NCI-H526 treated with DMSO at 0.1 percent for 48 hours (cell line): Measurements from ENCODE around the gene ERRFI1.
"Not testable (repeated sequence)": the region's sequence is repeated elsewhere in the genome, so short reads cannot be mapped to it uniquely, and the experiment has no call there.

ENCODE experiments used
- DNase-seq: peaks from one replicate; lab custom pipeline; 2025; lab: John Stamatoyannopoulos, UW

The ERRFI1 gene

GRCh38 chr1:8026153-8026975 lies at the start of gene ERRFI1:
Gene ERRFI1 (minus strand): TSS chr1:8026309. CDS start chr1:8015619, 10,690 bp downstream.
- DNase-seq = peak; percentile 76

GRCh38 chr1:8075511-8076051 lies 49.5 kb upstream of the ERRFI1 start:
- no peak for DNase-seq

- no peak for DNase-seq
Measured at GRCh38 chr1:8073112-8073855, 47.2 kb upstream of the ERRFI1 start.

GRCh38 chr1:8070381-8070811 lies 44.3 kb upstream of the ERRFI1 start:
- DNase-seq = peak; percentile 31

- DNase-seq = not testable (repeated sequence)
Measured at GRCh38 chr1:8069614-8070320, 43.7 kb upstream of the ERRFI1 start.

- DNase-seq = no peak
Measured at GRCh38 chr1:8065369-8065768, 39.3 kb upstream of the ERRFI1 start.

- no peak for DNase-seq
Measured at GRCh38 chr1:8063298-8064036, 37.4 kb upstream of the ERRFI1 start.

- no peak for DNase-seq
Measured at GRCh38 chr1:8062861-8063260, 36.8 kb upstream of the ERRFI1 start.

GRCh38 chr1:8061673-8062386 lies 35.7 kb upstream of the ERRFI1 start:
- no peak for DNase-seq

- DNase-seq = no peak
Measured at GRCh38 chr1:8061210-8061609, 35.1 kb upstream of the ERRFI1 start.

- no peak for DNase-seq
Measured at GRCh38 chr1:8059161-8059622, 33.1 kb upstream of the ERRFI1 start.

GRCh38 chr1:8057779-8058178 lies 31.7 kb upstream of the ERRFI1 start:
- DNase-seq = not testable (repeated sequence)

GRCh38 chr1:8055973-8056372 lies 29.9 kb upstream of the ERRFI1 start:
- DNase-seq = no peak

- DNase-seq = no peak
Measured at GRCh38 chr1:8053878-8054567, 27.9 kb upstream of the ERRFI1 start.

- DNase-seq = no peak
Measured at GRCh38 chr1:8051650-8052049, 25.5 kb upstream of the ERRFI1 start.

GRCh38 chr1:8049229-8049628 lies 23.1 kb upstream of the ERRFI1 start:
- not testable (repeated sequence) for DNase-seq

- DNase-seq = no peak
Measured at GRCh38 chr1:8047686-8048445, 21.8 kb upstream of the ERRFI1 start.

- DNase-seq = no peak
Measured at GRCh38 chr1:8047112-8047511, 21.0 kb upstream of the ERRFI1 start.

- DNase-seq = no peak
Measured at GRCh38 chr1:8046391-8046790, 20.3 kb upstream of the ERRFI1 start.
